Measurements from ENCODE around the gene DCST1.
A peak's percentile ranks its signal among the peaks of the same experiment; 100 is the strongest.

DCST1 gene

DNA sequence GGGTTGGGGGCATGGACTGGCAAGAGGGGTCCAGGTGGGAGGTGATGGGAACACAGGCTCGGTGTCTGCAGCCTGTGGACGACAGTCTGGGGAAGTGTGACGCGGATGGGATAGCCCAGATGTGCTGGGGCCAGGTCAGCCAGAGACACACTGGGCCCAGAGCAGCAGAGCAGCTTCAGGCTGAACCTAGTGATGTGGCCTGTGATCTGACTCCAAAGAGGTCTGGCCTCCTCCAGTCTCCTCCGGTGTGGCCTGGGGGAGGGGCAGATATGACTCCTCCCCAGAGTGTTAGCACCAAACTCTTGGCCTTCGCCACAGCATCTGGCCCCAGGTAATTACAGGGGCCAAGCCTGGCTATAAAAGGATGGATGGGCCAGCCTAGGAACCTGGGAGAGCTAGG lies 58.5 kb downstream of the DCST1 start:
- DNase-seq, result no peak
- intact Hi-C loops (cut with DNase I), result loop anchor here (5.0 kb wide), 1 partner anchor 35 kb away; the partner anchor contains the start of gene EFNA1

DNA sequence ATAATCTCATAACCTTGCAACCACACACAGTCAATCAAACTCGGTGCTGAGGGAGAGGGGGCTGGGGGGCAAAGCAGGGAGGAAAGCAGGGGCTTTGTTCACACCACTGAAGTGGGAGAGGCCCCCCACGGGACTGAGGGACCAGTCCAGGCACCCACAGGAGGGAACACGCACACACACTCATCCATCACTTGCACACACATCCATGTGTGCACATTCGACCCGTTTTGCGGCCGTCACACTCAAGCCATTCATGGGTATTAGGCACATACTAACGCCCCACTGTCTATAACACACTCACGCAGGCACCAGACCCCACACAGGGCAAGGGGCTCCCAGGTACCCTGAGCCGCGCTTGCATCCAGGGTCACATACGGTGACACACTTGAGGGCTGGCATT lies 59.0 kb downstream of the DCST1 start:
- intact Hi-C loops (cut with DNase I), result loop anchor here (5.0 kb wide), 1 partner anchor 35 kb away; the partner anchor contains the start of gene EFNA1
- no peak for DNase-seq

DNA sequence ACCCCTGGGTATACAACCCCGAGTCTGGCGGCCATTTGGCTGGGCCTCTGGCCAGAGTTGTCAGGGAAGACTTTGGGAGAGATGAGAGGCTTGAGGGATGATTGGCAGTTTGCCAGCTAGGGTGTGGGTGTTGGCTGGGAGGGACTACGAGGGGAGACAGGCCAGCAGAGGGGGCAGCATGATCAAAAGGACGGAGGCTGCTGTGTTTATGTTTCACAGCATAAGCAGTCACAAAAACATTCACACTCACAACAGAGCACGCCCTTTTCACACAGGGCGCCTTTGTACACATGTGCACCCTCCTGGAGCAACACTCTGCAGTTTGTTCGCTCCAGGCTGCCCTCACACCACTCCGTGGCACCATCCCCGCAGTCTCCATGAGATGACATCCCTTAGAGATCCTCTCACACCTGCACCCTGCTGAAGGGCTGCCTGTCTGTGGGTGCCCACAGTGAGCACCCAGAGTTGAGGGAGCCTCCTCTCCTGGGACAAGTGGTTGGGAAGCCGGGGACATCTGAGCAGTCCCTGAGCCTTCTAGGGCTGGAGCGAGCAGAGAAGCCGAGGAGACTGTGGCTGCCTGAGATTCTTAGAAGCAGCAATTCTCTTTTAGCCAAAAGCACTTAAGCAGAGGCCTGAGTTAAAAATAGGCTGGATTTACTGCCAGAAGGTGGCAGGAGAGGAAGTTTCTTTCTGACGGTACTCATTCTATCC lies 60.4 kb downstream of the DCST1 start:
- DNase-seq, result peak in 40 of 42 donors; percentile 37 to 86 (median 68)
- intact Hi-C loops (cut with DNase I), result loop anchor here (5.0 kb wide), 1 partner anchor 33 kb away; the partner anchor contains the start of gene EFNA1

DNA sequence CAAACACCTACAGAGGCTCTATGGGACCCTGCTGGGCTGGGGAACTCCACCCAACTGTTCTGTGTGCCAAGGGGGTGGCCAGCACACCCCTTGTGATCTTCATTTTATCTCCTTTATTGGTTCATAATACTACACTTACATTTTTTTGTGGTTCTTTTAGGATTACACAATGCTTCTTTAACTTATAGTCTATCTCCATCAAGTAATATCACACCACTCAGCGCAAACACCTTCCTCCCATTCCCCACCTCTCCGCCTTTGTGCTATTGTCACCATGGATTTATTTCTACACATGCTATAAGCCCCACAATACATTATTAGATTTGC lies 61.0 kb downstream of the DCST1 start:
- intact Hi-C loops (cut with DNase I), result loop anchor here (5.0 kb wide), 1 partner anchor 33 kb away; the partner anchor contains the start of gene EFNA1
- no peak for DNase-seq

DNA sequence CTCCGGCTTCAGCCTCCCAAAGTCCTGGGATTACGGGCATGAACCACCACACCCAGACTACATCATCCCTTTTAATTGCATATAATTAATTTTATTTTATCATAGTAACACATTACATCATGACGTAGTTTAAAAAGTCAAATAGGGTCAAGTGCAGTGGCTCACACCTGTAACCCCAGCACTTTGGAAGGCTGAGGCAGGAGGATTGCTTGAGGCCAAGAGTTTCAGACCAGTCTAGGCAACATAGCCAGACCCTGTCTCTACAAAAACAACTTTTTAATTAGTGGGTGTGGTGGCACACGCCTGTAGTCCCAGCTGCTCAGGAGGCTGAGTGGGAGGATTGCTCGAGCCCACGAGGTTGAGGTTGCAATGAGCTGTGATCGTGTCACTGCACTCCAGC lies 65.7 kb downstream of the DCST1 start:
- no peak for DNase-seq
- intact Hi-C loops (cut with DNase I), result no loop called here

All from head of caudate nucleus (tissue), 42 donors.